Stimulated activated CD4-positive, alpha-beta T cell treated with anti-CD3 and anti-CD28 coated beads, TNF-alpha, amount 100 ng/mL, for 1 hour (primary cell): ENCODE results near the gene TNS3.

Source experiments
- DNase-seq, 3 donors: peaks; one replicate each; pipeline ENCODE4 v3.0.0-alpha.2; 2020; ENCODE audit warnings: low read depth in 3 of 3, low spot score in 1 of 3

Gene TNS3

DNA sequence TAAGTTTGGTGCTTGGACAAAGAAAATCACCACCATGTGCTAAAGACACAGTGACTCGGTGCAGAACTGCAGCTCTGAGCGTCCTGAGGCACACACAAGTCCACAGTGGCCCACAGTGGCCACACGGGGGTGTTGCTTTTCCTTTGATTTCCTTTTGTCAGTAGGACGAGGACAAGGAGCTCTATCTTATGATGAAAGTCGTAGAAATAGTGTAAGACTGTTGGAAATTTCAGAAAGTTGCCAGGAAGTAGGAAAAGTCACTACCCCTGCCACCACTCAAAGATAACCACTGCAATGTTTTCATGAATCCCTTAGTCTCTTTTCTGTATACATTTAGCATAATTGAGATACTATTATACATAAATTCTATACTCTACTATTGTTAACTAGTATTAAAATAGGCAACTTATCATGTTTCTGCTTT is 146.0 kb downstream of the TNS3 start:
- DNase-seq: no peak

DNA sequence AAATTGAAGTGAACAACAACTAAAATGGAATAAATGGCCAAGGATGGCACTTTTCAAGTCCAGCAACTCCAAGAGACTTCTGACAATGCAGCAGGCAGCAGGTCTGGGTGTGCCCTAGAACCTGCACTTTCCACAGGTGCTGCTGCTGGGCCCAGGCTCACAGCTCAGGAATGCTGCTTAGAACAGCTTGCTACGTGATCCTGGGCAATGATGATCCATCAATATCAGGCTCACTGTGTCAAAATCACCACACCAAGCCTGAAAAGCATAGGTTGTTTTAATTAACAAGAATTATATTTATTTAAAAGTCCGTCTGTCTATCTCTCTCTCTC is 148.4 kb downstream of the TNS3 start:
- DNase-seq: no peak

GRCh38 chr7:47432671-47433563 is 149.0 kb downstream of the TNS3 start:
- no peak for DNase-seq

GRCh38 chr7:47430422-47430821 is 151.5 kb downstream of the TNS3 start:
- DNase-seq: no peak

- DNase-seq: no peak
Observed at GRCh38 chr7:47428768-47429472, 153.0 kb downstream of the TNS3 start.

DNA sequence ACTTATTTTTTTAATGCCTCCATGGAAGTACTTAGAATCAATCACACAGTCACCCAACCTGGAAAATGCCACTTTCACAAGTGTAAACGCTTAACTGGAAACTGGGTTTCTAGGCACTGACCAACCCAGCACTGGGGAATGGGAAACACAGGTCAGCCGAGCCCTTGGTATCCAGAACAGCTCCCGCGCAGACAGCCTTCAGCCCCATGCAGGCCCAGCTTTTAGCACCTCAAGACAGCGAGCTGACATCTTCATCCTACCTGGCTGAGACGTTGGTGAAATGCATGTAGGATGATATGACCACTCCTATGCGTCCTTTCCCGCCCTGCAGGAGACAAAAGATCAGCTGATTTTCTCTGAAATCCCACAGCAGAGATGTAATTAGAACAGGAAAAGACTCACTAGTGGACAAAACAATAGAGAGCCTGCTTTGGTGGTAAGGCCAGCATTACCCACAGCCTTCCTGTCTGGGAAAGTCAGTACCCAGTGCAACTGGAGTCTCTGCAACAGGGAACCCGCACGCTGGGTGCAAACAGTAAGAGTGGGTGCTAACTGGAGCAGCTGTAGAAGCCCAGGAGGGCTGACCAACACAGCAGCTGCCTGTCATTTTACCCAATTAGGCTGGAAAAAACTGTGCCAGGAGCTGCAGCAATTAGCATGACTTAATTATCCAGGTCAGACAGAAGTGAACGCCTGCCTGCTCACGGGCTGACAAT is 153.7 kb downstream of the TNS3 start:
- no peak for DNase-seq

DNA sequence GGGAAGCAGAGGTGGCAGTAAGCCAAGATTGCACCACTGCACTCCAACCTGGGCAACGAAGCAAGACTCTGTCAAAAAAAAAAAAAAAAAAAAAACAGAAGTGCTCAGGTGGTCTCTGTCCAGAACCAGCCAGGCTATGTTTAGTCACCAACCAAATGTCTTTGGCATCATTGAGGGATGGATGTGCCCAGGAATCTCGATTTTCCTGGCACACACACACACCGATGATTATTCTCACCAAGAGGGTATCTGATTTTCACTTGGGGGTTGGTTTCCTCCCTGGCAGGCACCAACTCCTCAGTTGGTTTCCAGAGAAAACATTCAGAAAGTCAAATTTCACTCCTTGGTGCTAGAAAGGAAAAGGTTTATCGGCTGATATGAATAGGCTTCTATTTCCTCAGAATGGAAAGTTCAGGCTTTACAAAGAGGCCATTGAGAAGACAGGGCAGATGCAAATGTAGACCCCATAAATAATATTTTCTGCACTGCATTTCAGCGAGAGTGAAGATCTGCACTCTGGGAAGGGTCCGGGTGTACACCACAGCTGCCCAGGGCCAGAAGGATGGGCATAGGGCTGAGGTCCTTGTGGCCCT is 154.8 kb downstream of the TNS3 start:
- no peak for DNase-seq

DNA sequence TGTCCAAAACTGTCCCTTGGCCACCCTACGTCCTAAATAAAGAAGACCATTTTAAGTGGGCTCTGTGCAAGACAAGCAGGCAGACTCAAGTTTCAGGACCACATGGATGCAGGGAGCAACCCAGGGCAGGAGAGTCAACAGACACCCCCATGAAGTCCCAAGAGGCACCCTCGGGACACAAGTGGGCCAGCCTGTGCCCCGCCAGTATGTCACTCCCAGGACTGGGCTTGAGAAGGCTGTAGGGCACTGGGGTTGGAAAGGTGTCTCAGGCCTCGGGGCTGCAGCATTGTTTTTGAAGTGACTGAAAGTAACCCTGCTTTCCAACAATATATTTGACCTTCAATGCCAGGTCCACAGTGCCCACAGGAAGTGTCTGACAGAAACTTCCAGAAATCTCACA is 157.4 kb downstream of the TNS3 start:
- DNase-seq: no peak

DNA sequence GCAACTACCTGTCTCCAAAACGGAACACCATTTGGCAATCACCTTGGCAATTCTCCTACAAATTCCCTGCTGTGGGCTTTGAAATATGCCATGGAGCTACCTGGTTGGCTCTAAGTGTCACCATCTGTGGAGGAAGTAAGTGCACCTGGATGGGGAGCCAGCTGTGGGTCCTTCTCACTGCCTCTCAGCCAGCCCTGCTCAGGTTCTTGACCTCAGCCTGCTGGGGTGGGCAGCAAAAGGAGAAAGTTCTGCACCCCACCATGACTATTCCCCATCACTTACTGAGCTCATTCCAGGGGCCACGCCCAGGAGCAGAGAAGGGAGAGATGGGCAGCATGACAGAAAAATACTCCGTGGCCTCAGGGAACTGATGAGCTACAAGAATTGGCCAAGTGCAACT is 158.7 kb downstream of the TNS3 start:
- no peak for DNase-seq

DNA sequence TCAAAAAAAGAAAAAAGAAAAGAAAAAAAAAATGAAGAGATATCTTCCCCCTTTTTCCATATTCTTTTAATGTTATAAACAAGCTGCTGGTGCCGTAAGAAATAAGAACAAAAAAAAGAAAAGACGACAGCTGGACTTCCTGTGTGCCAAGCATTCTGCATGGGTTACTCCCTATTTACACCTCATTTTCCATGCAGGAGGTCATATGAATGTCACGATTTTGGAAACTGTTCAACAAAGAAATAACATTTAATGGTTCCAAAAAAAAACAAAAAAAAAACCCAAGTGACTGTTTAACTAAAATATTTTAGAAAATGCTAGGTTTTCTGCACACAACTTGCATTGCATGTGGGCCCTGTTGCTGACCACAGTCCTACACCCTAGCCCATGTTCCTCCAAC is 159.3 kb downstream of the TNS3 start:
- no peak for DNase-seq

- no peak for DNase-seq
Observed at GRCh38 chr7:47421456-47421855, 160.5 kb downstream of the TNS3 start.

DNA sequence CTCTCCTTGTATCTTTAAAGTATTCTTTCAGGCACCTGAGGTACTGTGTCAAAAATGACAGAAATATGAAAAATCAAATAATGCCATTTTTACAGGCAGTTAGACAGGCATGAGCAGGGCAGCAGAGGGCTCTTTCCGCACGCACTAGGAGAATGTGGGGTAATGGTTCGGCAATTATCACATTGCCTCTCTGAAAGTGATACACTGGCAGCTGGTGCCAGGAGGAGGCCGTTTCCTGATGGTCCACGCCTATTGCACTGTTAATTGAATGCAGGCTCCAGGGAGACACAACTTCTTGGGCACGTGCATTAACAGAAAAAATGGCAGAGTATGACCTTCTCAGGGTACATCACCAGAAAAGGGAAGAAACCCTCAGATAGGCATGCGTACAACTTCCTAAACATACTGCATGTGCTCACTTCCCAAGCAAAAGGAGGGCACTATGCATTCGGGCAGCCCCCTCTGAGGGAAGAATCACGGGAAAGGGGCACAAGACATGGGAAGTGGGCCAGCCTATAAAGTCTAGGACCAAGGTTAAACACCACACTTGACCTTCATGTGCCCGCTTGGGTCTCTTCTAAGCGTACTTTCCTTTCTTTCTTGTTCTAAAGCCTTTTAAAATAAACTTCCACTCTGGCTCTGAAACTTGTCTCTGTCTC is 161.7 kb downstream of the TNS3 start:
- DNase-seq: no peak

- no peak for DNase-seq
Observed at GRCh38 chr7:47419471-47419870, 162.4 kb downstream of the TNS3 start.

DNA sequence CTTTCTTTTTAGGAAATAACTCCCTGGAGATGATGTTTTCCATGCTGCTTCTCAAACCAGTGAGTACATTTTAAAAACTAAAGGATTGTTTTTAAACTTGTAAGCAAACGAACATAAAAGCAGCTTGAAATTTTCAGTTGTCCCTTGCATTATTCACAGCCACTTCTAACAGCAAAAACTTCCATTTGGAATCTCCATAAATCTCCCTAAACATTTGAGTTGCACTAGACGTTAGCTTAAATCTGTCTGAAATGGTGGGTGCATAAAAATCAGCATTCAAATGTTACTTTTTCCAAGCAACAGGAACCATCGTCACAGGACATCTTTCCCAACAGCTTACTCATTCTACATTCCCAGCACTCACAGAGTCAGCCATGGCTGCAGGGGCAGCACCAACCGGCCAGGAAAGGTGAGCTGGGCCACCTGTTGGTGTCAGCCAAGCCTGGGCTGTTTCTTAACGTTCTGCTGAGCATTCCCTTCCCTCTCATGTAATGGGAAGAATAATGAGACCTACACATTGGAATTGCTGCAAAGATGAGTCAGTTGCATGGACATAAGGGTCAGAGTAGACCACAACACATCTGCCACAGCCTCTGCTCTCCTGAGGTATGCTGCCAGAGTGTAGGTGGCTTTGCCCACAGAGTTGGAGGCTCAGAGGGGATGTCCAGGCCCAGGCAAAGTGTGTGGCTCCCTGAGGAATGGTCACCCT is 163.2 kb downstream of the TNS3 start:
- DNase-seq: no peak

DNA sequence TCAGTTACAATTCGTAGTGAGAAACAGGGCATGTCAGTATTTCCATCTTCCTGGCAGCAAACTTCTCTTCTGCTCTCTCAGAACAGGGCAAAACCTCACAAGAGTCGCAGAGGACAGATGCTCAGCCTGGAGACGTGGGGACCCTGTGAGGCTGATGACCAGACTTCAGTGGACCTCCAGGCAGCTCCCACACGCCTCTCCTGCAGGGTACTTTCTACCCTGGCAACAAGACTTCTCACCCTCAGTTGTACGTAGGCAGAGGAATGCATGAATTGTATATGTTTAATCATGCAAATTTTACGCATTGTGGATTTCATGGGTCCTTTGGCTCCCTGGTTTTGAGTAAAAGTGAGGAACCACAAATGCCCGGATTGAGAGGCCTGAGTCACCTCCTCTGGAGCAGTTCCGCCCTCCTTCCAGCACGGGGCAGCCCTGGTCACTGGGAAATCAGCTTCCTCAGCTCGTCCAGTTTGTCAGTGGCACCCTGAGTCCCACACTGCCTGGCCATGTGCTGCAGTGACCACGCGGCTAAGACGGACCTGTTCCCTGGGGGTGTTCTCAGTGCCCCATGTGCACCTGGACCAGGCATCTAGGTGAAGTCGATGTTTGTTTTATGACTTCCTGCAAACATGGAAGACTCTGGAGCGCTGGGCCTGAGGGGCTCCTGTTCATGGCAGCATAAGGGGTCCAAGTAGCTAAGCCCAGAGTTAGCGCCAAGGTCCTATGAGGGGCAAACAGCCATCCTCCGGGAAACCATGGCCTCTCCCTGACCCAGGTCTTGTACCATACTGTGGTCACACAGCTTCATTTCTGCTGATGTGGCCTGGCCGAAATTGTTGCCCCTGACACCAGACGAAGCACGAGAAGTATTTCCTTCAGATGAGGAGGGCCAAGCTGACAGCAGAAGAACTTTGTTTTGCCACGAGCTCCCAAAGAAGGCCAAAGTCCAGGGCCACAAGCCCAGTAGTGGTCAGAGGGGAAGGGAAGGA is 165.1 kb downstream of the TNS3 start:
- no peak for DNase-seq

- no peak for DNase-seq
Observed at GRCh38 chr7:47415318-47416212, 166.3 kb downstream of the TNS3 start.

GRCh38 chr7:47414342-47415317 is 167.3 kb downstream of the TNS3 start:
- no peak for DNase-seq
